Sciatic nerve (tissue), 2 donors: Measurements from ENCODE around the gene HYKK. TPM values are rescaled to one million over a fixed set of nuclear protein-coding genes. Genes with fewer than 3 reads are reported as not detected.
A peak's percentile ranks its signal among the peaks of the same experiment; 100 is the strongest.
"Not testable (repeated sequence)": the region's sequence is repeated elsewhere in the genome, so short reads cannot be mapped to it uniquely, and the experiment has no call there.

Source experiments
- ATAC-seq: fragments of 200-7000 bp; cut with Tn5 transposase; one replicate; pipeline ENCODE4 v1.9.1; 2020; ENCODE audit warnings: mild to moderate bottlenecking, moderate library complexity
- DNase-seq: peaks from one replicate; pipeline ENCODE4 v3.0.0-alpha.2; 2020; ENCODE audit warnings: low spot score
- intact Hi-C: fragments of 100-400 bp; cut with DNase I; formaldehyde crosslinking; loops from one replicate; pipeline ENCODE4 v1.14.2; 2022
- total RNA-seq: library from RNA; stranded (reverse); fragmentation: NEBNext Ultra II Directional; extraction: Animal tissue kit (Norgen Biotek cat#: 25700); gene quantifications from one replicate; pipeline ENCODE4 v1.2.1, GENCODE V29; 2021
- donor health status: DM: no; HTN: no; CAD: no.
- donor health status: DM: no; HTN: no; CAD: no.

HYKK gene, protein sequence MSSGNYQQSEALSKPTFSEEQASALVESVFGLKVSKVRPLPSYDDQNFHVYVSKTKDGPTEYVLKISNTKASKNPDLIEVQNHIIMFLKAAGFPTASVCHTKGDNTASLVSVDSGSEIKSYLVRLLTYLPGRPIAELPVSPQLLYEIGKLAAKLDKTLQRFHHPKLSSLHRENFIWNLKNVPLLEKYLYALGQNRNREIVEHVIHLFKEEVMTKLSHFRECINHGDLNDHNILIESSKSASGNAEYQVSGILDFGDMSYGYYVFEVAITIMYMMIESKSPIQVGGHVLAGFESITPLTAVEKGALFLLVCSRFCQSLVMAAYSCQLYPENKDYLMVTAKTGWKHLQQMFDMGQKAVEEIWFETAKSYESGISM
- total RNA-seq, result 10.4 TPM

DNA sequence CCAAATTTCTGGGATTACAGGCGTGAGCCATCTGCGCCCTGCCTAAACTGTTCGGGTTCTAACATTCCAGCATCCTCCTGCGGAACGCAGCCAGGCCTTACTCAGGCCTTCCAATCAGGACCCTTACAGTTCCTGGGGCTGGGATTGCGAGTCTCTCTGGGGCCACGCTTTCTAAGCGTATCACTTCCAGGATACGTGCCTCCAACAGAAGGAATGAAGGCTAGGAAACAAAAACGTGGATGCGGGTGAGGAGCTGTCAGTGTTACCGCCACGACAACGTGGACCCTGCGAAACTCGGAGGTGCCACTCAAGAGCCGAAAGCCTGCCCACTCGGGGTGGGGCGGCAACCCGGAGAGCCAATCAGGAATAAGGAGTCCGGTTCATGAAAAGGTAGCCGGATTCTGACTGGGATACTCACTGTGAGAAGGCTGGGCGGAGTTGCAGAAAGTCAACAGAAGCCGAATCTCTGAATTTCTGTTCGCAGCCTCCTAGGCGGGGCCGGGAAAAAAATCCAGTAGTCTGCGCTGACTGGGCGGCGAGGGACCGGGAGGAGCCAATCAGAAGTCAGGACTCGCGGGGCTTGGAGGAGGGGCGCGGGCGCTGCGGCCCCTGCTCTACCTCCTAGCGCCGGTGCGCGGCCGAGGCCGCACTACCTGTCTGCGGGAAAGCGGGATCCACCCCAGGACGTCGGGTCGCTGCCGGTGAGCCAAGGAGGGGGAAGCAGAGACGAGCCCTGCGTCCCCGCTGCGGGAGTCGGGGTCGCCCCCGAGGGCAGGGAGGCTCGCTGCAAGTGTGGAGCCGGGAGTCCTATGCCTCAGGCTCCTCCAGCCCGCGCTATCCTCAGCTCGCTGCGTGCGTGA is at the start of gene HYKK:
Gene HYKK (plus strand): TSS at position 607 of the 860 bp plus-strand sequence. CDS start 5,512 bp downstream, outside the sequence.
- intact Hi-C loops, result no loop called here
- peak; percentile 91 for DNase-seq
- peak; percentile 97 for ATAC-seq

DNA sequence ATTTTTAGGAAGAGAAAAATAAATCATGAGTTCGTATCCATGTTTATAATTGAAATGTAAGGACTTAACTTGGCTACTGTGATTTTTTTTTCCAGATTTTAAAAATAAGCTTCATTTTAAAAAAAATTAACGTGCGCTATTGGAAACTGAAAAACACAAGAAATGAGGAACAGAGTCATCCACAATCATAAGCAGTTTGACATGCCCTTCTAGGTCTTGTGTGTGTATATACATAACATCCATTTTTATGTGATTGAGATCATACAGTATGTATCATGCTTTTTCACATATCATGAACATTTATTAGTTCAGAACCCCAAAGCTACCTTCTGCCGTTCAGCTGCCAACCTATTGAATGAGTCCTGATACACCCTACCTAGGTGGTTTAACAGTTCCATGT is 46.6 kb upstream of the HYKK start:
- ATAC-seq (no peak), DNase-seq (no peak)
- intact Hi-C loops, result no loop called here

DNA sequence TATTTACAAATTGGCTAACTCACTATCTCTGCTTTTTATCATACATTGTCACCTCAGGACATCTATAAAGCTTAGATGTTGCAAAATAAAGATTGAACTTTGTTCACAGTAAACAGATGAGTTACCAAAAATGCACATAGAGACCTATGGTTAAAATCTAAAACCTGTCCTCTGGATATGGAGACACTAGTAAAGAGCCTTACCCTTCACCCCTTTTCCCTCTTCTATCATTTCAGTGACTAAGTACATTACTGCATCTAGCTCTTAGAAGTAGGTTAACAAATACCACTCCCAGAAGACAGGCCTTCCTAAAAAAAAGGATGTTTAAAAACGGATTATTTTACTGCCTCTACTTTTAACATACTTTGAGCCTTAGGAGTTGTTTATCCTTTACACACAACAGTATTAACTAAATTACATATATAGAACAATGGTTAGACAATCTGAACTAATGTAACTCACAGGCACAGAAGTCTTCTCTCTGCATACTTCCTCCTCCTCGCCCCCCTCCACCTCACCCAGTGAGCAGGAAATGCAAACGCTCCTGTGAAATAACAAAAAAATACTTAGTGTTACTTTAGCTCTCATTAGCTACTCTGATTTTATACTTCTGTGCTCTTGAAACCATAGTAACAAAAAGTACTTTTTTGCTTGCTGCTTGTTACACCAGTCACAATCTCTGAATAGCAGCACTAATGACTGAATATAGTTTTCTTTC is 46.0 kb upstream of the HYKK start:
- ATAC-seq, result no peak
- no peak for DNase-seq
- intact Hi-C loops, result no loop called here

DNA sequence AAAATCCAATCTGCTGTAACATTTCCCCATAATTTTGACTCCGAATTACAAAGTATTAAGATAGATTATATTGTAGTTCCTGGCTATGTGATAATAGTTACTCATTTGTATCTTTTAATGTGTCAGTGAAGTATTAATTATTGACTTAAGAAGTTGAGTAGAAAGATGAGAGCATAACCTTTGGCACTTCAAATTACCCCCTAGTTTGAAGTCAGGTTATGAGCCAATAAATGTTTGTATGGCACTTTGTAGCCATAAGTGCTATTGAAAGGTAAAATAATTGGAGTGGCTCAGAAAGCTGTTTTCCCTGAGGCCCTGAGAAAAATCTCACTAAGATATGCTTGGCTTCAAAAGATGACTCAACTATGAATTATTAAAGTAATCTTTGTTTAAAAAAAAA is 38.3 kb upstream of the HYKK start:
- no peak for ATAC-seq
- no peak for DNase-seq
- intact Hi-C loops, result no loop called here

DNA sequence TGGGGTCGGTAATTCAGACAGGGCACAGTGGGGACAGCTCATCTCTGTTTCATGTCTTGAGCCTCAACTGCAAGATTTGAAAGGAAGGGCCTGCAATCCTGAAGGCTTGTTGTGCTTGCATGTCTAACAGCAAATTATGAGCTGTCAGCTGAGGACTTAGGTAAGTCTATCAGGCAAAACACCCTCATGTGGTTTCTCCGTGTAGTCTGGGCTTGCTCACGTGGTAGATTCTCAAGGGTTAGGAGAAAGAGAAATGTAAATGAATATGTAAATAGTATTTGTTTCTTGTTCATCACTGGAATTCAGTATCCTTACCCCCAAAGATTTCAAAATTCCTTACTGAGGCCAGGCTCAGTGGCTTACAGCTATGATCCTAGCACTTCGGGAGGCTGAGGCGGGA is 30.1 kb upstream of the HYKK start:
- no peak for DNase-seq
- intact Hi-C loops, result no loop called here
- ATAC-seq, result no peak

DNA sequence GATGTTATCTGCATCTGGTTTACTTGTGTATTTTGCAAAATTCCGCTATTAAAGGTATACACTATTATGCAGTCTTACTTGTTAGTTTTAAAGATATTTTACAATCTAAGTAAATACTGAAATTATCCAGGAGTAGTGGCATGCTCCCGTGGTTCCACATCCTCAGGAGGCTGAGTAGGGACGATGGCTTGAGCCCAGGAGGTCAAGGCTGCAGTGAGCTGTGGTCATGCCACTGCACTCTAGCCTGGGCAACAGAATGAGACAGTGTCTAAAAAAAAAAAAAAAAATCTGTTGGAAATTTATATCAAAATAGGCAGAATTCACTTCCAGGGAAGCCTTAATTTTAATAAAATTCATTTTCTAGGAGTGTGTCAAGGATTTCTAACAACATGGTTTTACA is 27.7 kb upstream of the HYKK start:
- no peak for DNase-seq
- intact Hi-C loops, result no loop called here
- ATAC-seq, result no peak

DNA sequence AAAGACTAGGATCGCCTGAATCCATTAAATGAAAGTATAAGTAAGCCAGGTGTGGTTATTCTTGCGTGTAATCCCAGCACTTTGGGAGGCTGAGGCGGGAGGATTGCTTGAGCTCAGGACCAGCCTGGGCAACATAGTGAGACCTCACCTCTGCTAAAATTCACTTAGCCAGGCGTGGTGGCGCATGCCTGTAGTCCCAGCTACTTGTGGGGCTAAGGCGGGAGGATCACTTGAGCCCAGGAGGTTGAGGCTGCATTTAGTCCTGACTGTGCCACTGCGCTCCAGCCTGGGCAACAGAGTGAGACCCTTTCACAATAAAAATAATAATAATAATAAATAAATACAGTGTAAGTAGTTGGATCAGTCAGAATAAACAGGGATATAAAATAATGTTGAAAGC is 25.5 kb upstream of the HYKK start:
- DNase-seq (no peak), ATAC-seq (no peak)

DNA sequence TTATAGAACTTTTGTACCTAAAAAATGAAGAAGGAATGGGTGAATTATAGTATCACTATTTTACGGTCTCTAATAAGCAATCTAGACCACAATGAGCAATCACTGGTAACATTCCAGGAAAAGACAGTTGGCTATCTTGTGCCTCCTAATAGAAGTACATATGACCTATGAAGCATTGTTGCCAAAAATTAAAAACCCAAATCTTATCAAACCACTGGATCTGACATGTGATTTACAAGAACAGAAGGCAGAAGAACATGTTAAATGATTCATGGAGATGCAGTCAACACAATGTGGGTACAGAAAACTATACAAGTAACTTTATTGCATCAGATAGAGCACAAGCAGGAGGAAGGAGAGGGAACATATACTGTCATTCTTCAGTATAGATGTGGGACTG is 14.5 kb upstream of the HYKK start:
- ATAC-seq (no peak), DNase-seq (no peak)
- intact Hi-C loops, result no loop called here

More for the DNA sequence above, 25.5 kb upstream of the HYKK start:
- intact Hi-C loops, result no loop called here

DNA sequence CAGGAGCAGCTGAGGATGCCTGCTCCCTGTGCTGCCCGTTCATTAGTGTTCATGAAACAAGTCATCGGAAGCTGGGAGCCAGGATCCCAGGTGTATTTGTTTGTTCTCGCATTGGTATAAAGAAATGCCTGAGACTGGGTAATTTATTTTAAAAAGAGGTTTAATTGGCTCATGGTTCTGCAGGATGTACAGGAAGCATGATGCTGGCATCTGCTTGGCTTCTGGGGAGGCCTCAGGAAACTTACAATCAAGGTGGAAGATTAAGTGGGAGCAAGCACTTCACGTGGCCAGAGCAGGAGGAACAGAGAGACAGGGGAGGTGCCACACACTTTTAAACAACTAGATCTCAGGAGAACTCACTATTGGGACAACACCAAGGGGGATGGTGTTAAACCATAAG is 5.5 kb upstream of the HYKK start:
- ATAC-seq (no peak), DNase-seq (no peak)
- intact Hi-C loops, result no loop called here

DNA sequence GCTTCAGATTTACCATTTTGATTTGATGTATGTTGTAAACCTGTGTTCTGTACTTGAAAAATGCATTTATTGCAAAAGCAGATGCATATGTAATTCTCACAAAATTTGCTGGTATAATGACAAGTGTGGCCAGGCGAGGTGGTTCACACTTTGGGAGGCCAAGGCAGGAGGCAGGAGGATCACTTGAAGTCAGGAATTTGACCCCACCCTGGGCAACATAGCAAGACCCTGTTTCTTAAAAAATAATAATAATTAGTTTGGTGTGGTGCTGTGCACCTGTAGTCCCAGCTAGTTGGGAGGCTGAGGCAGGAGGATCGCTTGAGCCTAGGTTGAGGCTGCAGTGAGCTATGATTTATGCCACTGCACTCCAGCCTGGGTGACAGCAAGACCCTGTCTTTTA is 4.7 kb upstream of the HYKK start:
- intact Hi-C loops, result no loop called here
- DNase-seq (no peak), ATAC-seq (no peak)

DNA sequence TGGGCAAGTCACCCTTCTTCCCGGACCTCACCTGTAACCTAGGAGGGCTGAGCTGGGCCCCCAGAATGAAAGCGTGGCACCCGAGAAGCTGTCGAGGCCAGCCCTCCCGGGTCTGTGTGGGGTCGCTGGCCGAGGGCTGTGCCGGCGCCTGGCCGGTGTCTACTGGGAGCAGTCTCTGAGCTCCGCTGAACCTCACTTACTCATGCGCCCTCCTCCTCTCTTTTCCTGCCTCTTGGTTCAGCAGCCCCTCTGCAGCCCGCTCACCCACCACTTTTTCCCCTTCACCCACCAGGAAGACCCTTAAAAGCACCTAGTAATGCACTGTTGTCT is 419 bp downstream of the HYKK start:
- ATAC-seq, result peak; percentile 40
- DNase-seq, result no peak
- intact Hi-C loops, result no loop called here

DNA sequence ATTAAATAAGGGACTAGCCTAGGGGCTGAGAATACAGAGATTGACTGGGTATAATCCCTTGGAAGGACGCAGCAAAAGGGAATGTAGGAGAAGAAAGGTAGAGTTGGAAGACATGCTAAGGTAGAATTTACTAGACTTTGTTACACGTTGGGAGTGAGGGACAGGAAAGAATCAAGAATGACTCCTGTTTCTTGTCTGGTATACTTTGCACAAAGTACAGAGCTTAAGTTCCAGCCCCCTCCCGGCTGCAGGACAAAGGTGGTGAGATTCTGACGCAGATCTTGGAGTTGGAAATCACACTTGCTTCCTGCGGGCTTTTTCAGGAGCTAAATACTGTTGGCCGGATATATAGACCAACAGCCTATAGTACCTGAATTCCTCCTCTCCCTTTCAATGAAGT is 895 bp downstream of the HYKK start:
- no peak for DNase-seq
- no peak for ATAC-seq
- intact Hi-C loops, result no loop called here

DNA sequence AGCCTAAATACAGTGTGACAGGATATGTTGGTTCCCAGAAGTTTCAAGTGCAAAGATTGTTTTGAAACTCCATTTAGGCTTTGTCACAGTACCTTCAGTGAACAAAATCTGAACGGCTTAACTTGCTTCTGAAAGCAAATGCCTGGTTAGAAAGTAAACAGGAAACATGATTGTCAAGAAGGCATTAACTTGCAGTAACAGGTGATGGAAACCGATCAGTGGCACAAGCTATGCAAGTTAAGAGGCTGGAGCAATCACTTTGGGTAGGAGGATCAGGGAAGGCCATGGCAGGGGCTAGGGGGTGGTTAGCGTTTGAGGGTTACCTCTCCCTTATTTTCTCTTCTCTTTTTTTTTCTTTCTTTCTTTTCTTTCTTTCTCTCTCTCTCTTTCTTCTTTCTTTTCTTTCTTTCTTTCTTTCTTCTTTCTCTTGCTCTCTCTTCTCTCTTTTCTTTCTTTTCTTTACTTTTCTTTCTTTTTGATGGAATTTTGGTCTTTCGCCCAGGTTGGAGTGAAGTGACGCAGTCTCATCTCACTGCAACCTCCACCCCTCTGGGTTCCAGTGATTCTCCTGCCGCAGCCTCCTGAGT is 2.4 kb downstream of the HYKK start:
- no peak for DNase-seq
- intact Hi-C loops, result no loop called here
- ATAC-seq, result no peak

DNA sequence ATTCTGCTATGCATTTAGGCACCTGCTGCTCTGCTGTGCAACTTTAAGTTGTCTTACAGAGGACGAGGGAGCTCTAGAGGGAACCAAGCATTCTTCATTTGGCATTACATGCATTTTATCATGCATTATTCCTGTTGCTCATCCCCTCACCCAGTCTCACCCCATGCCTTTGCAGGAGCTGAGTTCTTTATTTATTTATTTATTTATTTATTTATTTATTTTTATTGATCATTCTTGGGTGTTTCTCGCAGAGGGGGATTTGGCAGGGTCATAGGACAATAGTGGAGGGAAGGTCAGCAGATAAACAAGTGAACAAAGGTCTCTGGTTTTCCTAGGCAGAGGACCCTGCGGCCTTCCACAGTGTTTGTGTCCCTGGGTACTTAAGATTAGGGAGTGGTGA is 12.7 kb downstream of the HYKK start:
- ATAC-seq, DNase-seq, intact Hi-C loops: not testable (repeated sequence)

DNA sequence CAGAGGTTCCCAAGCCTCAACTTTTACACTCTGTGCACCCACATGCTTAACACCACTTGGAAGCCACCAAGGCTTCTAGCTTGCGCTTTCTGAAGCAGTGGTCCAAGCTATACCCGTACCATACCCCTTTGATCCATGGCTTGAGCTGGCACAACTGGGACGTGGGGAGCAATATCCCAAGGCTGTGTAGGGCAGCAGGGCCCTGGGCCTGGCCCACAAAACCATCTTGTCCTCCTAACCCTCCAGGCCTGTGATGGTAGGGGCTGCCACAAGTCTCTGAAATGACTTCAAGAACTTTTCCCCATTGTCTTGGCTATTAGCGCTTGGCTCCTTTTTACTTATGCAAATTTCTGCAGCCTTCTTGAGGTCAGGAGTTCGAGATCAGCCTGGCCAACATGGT is 16.9 kb downstream of the HYKK start:
- DNase-seq, result no peak
- intact Hi-C loops, result no loop called here
- no peak for ATAC-seq

DNA sequence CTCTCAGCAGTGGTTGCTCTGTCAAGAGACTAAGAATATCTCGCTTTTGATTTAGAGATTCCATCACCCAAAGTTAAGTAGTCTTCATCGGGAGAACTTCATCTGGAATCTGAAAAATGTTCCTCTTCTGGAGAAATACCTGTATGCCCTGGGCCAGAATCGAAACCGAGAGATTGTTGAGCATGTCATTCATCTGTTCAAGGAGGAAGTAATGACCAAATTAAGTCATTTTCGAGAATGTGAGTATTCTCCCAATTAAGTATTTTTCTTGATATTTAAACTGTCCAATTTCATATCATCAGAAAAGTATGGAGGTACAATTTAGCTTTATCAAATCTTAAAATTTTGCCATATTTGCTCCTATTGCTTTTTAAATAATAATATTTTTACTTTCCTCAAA is 19.9 kb downstream of the HYKK start:
- ATAC-seq (no peak), DNase-seq (no peak)
- intact Hi-C loops, result no loop called here

DNA sequence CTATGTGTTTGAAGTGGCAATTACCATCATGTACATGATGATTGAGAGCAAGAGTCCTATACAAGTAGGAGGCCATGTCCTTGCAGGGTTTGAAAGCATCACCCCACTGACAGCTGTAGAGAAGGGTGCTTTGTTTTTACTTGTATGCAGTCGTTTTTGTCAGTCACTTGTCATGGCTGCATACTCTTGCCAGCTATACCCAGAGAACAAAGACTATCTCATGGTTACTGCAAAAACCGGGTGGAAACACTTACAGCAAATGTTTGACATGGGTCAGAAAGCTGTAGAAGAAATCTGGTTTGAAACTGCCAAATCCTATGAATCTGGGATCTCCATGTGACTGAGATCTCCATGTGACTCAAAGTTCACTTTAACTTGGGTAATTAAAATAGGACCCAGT is 26.0 kb downstream of the HYKK start:
- no peak for ATAC-seq
- DNase-seq, result no peak
- intact Hi-C loops, result no loop called here

DNA sequence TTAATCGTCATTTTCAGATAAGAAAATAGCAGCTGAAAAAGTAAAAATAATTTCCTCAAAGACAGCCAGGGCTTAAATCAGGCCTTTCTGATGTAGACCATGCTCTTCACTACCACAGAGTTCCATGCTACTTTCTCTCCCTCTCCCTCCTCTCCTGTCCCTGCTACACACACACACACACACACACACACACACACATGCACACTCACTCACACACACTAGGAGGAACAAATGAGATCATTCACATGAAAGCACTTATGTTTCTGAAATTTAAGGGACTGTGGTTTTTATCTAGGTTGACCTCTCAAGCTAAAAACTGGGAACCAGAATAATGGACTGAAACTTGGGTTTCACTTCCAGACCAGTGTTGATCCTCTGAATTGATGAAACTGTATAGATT is 28.8 kb downstream of the HYKK start:
- ATAC-seq, result no peak
- intact Hi-C loops, result no loop called here

DNA sequence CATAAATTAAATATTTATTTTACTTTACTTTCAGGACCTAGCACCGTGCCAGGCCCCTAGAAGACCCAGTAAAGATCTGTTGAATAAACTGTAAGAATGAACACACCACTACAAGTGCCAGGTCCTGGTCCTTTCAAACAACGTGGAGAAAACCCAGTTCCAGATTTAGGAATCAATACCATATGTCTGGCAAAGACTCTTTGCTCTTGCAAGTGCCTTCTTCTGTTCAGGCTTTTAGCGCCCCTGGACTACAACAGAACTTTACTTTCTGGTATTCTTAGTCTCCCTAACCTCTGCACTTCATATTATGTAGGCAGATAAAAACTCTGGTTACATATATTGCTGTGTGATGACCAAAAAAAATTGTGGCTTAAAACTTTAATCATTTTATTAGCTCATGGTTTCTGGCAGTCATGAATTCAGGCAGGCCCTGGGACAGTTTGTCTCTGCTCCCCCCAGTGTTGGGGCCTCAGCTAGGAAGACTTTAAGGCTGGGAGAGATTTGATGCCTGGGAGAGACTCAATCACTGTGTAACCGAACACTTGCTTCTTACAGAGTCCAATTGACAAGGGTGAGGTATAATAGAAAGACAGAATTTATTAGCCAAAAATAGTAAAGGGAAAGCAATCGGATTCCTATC is 30.0 kb downstream of the HYKK start:
- ATAC-seq, result no peak
- no peak for DNase-seq
- intact Hi-C loops, result no loop called here

More for the DNA sequence above, 28.8 kb downstream of the HYKK start:
- DNase-seq, result no peak
